CD4-positive, alpha-beta T cell treated with Interleukin-15 for 1 hour (primary cell): Measurements from ENCODE around the gene STOM.
"Not testable (repeated sequence)": the region's sequence is repeated elsewhere in the genome, so short reads cannot be mapped to it uniquely, and the experiment has no call there.

ENCODE experiments used
- DNase-seq: peaks from one replicate; pipeline ENCODE4 v3.0.0-alpha.2; 2020

STOM gene

GRCh38 chr9:121369595-121370265 is at the start of gene STOM:
Gene STOM, minus strand, starts transcription at chr9:121370250. Its CDS starts 63 bp downstream, at chr9:121370187.
- no peak for DNase-seq

DNA sequence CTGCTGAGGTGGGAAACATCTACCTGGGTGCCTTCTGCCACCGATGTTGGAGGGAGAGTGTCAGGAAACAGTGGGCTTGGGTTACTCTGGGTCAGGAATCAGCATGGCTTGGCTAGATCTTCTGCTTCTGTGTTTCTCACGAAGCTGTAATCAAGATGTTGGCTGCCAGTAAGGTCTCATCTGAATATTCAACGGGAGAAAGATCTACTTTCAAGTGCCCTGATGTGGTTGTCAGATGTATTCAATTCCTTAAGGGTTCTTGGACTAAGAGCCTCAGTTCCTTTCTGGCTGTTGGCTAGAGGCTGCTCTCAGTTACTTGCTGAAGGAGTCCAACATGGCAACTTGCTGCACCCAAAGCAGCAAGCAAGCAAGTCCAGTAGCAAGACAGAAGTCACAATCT is 41.9 kb upstream of the STOM start:
- DNase-seq, result no peak

DNA sequence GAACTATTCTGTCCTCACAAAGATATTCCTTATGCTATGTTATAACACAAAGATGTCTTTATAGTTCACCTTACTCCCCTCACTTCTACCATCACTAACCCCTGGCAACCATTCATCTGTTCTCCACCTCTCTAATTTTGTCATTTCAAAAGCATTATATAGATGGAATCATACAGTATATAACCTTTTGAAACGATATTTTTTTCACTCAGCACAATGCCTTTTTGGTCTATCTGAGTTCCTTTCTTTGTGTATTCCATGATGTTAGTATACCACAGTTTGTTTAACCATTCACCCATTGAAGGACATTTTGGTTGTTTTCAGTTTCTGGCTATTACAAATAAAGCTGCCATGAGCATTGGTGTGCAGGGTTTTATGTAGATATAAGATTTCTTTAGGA is 35.8 kb upstream of the STOM start:
- no peak for DNase-seq

DNA sequence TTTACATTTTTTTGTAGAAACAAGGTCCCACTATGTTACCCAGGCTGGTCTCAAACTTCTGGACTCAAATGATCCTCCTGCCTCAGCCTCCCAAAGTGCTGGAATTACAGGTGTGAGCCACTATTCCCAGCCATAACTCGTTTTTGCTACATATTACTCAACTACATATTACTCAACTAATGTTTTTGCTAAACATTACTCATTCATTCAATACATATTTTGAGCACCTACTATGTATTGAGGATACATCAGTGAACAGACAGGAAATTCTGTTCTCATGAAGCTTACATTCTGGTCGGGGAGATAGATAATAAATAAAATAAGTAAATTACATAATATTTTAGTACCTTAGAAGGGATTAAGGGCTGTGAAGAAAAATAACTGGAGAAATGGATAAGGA is 34.9 kb upstream of the STOM start:
- DNase-seq, result no peak

DNA sequence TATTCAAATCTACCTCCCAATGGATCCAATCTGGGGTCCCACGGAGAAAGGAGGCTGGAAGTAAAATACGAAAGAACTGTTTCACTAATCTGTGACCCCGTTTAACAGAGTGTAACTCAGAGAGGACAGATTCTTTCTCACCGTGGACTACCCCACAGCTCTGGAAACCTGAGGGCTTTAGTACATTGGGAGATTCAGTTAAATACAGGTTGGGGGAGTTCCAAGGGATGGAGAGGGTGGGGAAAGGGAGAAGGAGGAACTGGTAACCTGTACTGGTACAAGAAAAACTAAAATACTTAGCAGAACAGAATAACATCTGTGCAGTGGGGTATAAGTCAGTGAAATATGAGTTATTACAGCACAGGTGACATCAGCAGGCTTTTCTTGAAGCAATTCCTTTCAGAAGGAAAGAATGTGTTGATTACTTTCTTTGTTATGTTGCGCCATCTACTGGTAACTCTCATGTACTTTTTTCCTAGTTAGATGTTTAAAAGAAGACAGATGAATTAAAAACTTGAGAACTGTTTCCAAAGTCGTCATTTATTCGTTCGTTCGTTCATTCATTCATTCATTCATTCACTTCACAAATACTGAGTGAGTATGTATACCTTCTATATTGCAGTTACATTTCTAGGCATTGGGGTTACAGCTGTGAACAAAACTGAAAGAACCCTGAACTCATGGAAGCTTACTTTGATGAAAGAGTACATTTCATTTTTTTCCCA is 30.0 kb upstream of the STOM start:
- DNase-seq, result no peak

DNA sequence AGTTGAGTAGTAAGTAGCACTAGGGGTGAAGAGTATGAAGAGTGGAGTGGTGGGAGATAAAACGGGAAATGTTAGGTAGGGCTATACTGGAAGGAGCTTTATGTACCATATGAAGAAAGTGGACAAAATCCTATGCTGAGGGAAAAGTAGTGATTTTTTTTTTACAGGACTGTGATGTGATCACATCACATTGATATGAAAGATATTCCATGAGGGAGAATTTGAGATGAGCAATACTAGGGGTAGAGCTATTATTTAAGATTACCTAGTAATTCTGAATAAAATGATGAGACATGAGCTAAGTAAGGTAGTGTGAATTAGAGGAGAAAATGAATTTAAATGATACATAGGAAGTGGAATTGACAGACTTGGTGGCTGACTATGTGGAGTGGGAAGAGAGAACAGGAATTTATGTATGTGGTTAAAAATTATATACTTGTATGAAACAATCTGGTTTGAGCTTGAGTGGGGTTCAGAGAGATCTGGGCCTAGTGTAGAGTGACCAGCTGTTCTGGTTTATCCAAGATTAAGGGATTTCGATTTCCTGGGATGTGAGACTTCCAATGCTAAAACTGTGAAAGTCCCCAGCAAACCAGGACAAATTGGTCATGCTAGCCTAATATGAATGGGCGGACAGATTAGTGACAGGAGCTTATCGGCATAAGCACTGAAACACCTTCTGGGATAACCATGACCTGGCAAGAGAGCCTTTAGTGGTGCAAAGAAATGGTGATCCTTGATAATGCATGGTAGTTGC is 29.3 kb upstream of the STOM start:
- no peak for DNase-seq

- no peak for DNase-seq
Observed at GRCh38 chr9:121398374-121398773, 28.3 kb upstream of the STOM start.

- DNase-seq, result not testable (repeated sequence)
Observed at GRCh38 chr9:121397277-121397676, 27.2 kb upstream of the STOM start.

GRCh38 chr9:121395558-121395957 is 25.5 kb upstream of the STOM start:
- no peak for DNase-seq

GRCh38 chr9:121394292-121394691 is 24.2 kb upstream of the STOM start:
- DNase-seq, result no peak

DNA sequence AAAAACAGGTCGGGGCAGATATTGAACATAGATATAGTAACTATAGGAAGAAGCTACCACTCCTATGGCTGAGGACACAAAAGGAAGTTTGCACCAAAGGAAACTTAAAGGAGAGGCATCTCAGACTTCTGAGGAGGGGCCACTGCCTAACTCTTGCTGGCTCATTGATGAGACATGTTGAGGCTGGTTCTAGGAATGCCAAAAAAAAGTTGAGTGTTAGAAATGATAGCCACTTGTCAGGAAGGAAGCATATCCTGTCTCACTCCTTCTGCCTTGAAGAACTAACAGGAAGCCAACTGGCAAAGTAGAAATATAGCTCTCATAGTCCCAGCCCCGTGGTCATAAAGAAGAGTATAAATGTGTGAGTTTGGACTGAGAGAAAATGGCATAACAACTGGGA is 23.3 kb upstream of the STOM start:
- DNase-seq, result no peak

DNA sequence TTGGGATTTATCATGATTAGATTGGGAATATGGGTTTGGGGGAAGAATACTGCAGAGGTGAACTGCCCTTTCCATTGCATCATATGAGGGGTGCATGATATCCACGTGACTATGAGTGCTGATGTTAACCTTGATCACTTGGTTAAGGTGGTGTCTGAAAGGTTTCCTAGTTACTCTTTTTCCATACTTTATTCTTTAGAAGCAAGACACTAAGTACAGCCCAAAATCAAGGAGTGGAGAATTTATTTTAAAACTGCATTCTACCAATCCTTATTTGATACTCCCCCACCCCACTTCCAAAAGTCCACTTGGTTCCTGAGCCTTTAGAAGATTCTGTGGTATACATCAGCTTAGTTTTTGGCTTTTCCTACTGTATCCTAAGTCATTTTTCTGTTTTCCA is 20.3 kb upstream of the STOM start:
- DNase-seq, result no peak

DNA sequence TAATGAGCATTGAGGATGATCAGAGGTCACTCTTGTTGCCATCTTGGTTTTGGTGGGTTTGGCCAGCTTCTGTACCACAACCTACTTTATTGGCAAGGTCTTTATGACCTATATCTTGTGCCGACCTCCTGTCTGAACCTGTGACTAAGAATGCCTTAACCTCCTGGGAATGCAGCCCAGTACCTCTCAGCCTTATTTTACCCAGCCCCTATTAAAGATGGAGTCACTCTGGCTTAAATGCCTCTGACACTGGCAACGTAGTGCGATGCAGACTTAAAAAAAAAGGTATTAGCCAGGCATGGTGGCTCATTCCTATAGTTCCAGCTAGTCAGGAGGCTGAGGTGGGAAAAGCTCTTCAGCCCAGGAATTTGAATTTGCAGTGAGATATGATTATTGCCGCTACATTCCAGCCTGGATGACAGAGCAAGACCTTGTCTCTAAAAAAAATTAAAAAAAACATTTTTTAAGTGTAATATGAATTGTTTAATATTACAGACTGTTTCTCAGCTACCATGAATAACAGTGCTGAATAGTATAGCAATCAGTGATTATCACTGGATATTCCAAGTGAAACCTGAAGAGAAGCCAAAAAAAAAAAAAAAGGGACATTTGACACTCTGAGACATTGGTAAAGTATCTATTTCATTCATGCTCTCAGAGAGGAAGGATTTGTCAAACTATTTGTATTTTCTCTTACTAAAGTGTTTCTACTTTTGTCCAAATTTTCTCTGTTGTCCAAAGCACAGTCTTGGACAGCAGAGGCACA is 18.3 kb upstream of the STOM start:
- no peak for DNase-seq

- DNase-seq, result no peak
Observed at GRCh38 chr9:121386442-121387175, 16.6 kb upstream of the STOM start.

DNA sequence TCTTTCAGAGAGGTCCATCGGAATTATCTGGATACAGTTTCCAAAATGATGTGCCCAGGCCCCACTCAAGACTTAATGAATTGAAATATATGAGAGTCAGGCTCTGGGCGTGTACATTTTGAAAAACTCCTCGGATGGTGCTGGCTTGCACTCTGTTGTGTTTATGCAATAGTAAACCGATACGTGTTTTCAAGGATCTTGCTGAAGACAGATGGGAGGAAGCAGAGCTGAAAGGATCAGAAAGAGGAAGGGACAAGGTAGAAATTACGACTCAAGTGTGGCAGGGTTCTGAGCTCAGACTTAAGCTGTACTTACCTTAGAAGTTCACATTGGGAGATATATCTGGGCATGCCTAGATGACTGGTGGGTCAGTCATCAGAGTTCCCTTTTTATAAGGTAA is 13.7 kb upstream of the STOM start:
- DNase-seq, result no peak

DNA sequence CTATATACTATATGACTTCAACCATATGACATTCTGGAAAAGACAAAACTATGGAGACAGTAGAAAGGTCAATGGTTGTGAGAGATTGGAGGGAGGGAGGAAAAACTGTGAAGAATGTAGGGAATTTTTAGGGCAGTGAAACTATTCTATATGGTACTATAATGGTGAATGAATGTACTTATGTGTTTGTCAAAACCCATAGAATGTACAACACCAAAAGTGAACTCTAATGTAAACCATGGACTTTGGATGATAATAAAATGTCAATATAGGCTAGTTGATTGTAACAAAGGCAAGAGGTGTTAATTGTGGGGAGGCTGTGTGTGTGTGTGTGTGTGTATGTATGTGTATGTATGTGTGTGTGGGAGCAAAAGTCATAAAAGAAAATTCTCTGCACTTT is 10.8 kb upstream of the STOM start:
- DNase-seq, result no peak

DNA sequence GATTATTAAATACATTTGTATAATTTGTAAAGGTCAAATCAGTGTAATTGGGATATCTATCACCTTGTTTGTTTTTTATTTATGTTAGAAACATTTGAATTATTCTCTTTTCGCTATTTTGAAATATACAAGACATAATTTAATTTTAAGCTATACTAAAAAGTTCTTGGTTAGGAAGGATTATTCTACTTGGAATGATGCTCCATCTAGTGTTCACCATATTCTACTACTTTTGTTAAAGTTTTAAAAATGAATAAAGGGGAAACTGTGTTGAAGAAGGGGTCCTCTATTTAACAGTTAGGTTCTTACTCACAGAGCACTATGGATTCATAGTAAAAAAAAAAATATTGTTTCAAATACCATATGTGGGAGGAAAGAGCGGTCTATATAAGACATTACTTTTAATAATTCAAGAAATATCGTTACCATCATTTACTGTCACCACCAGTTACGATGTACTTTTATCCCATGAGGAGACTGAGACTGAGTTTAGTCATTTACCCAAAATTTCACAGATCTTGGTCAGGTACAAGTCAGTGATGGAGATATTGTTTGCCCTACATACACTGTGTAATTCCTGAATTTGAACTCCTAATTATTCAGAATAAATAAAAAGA is 6.3 kb upstream of the STOM start:
- DNase-seq, result no peak

DNA sequence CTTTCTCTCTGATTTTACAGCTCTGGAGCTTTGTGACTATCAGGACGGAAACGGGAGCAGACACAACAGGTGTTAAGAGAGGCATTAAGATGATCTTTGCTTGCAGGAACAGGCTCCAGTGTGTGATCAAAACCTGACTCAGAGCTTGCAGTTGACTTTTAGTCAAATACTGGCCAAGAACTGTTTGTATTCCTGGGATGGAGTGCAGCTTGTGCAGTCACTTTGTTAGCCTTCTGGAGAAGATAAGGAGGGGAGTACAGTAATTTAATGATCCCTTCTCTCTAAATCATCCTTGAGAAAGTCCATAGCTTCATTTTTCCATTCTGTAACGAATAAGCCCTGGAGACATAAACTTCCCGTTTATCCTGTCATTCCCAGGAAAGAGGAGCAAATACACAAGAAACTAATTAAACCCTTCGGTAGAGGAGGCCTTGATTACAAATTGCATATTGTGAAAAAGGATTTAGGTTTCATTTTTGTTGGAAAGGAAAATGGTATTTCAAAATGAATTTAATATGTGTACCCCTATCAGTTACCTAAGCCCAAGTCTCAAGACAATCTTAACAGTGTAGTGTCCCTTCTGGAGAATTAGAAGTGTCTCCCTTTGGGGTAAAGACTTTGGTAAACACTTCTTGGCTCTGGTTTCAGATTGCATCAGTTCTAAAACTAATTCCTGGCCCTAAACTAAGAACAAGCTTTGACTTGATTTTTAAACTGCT is 3.1 kb upstream of the STOM start:
- no peak for DNase-seq

DNA sequence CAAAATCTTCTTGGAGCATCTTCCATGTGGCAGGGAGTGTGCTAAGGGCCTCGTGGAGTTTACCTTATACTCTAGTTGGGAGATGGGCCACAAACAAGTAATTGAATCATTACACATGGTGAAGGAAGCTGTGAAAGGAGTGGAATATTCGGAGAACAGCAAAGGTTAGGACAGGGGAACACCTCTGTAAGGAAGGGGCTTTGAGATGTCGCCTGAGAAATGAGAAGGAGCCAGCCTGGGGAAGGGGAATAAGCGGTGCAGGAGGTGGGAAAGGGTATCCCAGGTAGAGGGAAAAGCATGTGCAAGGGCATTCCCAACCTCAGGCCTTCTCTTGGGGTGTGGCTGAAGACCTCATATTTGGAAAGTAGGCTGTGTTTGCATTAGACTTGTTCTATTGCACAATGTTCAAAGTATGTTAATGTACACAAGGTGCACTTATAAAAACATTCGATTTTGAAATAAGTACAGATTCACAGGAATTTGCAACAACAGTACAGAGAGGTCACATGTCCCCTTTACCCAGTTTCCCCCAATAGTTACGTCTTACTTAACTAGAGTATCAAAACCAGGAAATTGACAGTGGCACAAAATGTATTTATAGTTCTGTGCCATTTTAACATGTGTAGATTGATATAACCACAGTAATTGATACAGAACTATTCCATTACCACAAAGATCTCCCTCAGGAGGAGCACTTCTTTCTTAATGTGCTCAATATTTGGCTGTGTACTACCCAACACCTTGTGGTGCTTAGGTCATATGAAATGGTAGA is 2.4 kb upstream of the STOM start:
- DNase-seq, result no peak

GRCh38 chr9:121371495-121372061 is 1.5 kb upstream of the STOM start:
- no peak for DNase-seq
